ENCODE results near the gene FES. TPM values are rescaled to one million over a fixed set of nuclear protein-coding genes. Genes with fewer than 3 reads are reported as not detected.

Gene FES
- total and polyA plus RNA-seq, 12 donors, result 8.6 to 27.7 (median 12.9) TPM

DNA sequence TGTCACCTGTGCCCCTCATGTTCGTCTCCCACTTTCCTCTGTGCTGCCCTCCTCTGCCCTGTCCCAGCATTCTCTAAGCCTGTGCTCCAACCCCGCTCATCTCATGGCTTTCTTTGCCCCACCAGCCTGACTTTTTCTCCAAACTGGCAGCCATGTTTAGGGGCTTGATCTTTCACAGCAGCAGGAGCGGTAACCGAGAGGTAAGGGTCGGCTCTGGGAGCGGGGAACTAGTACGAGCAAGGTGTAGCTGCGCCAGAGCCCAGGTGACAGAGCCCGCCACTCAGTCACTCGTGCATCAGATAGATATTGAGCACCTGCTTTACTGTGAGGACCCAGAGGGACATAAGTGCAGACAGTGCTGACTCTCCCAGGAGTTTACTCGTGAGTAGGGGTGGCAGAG is 32.2 kb downstream of the FES start:
- intact Hi-C loops (cut with DNase I), result no loop called here

DNA sequence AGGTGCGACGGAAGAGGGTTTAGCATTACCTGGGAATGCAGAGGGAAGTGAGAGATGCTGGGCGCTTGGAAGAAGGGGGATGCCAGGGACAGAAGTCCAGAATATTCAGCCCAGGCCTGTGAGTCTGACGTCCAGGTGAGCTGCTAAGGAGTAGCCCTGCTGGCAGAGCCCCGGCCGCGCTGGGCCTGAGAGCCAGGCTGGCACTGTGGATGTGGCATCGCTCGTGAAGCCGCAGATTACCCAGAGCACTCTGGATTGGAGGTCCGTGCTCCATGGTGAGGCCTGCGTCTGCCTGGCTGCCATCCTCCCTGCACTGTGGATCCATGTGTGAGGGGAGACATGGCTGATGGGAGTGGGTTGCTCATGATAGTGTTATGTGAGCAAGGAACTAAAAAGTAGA is 33.3 kb downstream of the FES start:
- DNase-seq, result no peak
- Histone ChIP-seq H3K4me3 (no peak overlapping the region), H3K27ac (peak overlapping the region in 9 of 10 donors; percentile 3 to 90 (median 79)), H3K27me3 (no peaks in the 10 kb centered on the region), H3K9me3 (no peaks in the 10 kb centered on the region), H3K4me1 (peaks cover 3 to 42% (median 26%) of the 10 kb centered on the region in 9 donors), H3K36me3 (peaks cover 0 to 98% (median 67%) of the 10 kb centered on the region in 9 donors)
- intact Hi-C loops (cut with DNase I), result no loop called here
- no peak for ATAC-seq
- 95 to 98% methylated on average over 12 of the region's 12 CpGs for WGBS, 2 donors
- TF ChIP-seq, protein P1, sequence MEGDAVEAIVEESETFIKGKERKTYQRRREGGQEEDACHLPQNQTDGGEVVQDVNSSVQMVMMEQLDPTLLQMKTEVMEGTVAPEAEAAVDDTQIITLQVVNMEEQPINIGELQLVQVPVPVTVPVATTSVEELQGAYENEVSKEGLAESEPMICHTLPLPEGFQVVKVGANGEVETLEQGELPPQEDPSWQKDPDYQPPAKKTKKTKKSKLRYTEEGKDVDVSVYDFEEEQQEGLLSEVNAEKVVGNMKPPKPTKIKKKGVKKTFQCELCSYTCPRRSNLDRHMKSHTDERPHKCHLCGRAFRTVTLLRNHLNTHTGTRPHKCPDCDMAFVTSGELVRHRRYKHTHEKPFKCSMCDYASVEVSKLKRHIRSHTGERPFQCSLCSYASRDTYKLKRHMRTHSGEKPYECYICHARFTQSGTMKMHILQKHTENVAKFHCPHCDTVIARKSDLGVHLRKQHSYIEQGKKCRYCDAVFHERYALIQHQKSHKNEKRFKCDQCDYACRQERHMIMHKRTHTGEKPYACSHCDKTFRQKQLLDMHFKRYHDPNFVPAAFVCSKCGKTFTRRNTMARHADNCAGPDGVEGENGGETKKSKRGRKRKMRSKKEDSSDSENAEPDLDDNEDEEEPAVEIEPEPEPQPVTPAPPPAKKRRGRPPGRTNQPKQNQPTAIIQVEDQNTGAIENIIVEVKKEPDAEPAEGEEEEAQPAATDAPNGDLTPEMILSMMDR (IDR thresholded peaks at IDR 0.05), result no peak

More for the DNA sequence above, 32.2 kb downstream of the FES start:
- H3K4me1 ChIP-seq, result peaks cover 3 to 42% (median 26%) of the 10 kb centered on the region in 9 donors
- WGBS, 2 donors, result 88 to 91% methylated on average over 11 of the region's 11 CpGs
- peak in 2 of 8 donors; percentile 6 to 11 for ATAC-seq
- TF ChIP-seq, protein P1 (IDR thresholded peaks at IDR 0.05), result no peak
- H3K27ac ChIP-seq, result peak overlapping the region in 9 of 10 donors; percentile 64 to 90 (median 80)
- no peaks in the 10 kb centered on the region for H3K27me3 ChIP-seq
- peak overlapping the region in 3 of 10 donors; percentile 8 to 38 (median 11) for H3K4me3 ChIP-seq
- DNase-seq, result no peak
- H3K36me3 ChIP-seq, result peaks cover 0 to 100% (median 78%) of the 10 kb centered on the region in 9 donors
- no peaks in the 10 kb centered on the region for H3K9me3 ChIP-seq

DNA sequence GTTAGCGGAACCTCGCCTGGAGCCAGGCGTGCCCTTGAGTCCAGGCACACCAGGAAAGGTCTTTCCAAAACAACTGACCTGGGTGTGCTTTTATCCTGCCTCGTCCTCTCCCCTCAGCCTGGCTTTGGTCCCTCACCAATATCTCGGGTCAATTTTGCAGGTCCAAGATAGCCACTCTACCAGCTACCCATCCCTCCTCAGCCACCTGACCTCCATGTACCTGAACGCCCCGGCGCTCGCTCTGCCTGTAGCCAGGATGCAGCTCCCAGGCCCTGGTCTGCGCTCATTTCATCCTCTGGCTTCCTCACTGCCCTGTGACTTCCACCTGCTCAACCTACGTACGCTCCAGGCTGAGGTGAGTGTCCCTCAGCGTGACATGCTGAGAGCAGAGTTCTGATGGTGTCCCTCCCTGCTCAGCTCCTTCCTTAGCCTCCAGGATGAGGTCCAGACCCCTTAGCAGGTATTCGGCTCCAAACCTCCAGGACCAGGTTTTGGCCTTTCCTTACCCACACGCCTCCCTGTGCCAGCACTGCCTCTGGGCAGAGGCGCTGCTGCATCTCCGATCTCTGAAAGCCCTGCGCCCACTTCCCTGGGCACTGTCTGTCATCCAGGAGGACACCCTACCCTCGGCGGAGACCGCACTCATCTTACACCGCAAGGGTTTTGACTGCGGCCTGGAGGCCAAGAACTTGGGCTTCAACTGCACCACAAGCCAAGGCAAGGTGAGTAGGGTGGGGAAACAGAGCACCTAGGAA is 33.9 kb downstream of the FES start:
- ATAC-seq (no peak), DNase-seq (no peak)
- H3K4me3 ChIP-seq, result no peak overlapping the region
- H3K36me3 ChIP-seq, result peaks cover 0 to 93% (median 60%) of the 10 kb centered on the region in 9 donors
- intact Hi-C loops (cut with DNase I), result no loop called here
- TF ChIP-seq, protein P1 (IDR thresholded peaks at IDR 0.05), result no peak
- H3K27ac ChIP-seq, result peak overlapping the region; percentile 40 to 90 (median 80)
- peaks cover 3 to 42% (median 26%) of the 10 kb centered on the region in 9 donors for H3K4me1 ChIP-seq
- no peaks in the 10 kb centered on the region for H3K27me3 ChIP-seq
- no peaks in the 10 kb centered on the region for H3K9me3 ChIP-seq
- 90 to 92% methylated on average over 23 of the region's 23 CpGs for WGBS, 2 donors

DNA sequence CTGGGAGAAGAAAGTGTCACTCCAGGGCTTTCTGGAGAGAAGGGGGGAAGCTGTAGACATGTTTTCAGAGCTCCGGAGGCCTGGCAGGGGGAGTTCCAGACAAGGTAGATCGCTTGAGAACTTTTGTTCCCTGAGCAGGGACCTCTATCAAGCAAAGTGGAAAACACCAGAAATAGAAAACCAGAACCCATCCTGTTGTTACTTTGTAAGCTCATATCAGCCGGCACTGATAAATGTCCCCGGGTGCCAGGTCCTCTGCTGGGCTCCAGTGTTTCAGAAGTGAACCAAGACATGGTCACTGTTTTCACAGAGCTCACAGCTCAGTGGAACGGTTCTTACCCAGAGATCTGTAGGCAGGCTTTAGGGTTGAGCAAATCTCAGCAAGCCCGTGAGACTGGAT is 34.5 kb downstream of the FES start:
- no peaks in the 10 kb centered on the region for H3K27me3 ChIP-seq
- H3K4me1 ChIP-seq, result peaks cover 3 to 42% (median 26%) of the 10 kb centered on the region in 9 donors
- WGBS, 2 donors, result 38 to 62% methylated on average over 6 of the region's 6 CpGs
- DNase-seq, result no peak
- peak in 7 of 8 donors; percentile 2 to 68 (median 31) for ATAC-seq
- TF ChIP-seq, protein P1 (IDR thresholded peaks at IDR 0.05), result no peak
- peaks cover 0 to 87% (median 54%) of the 10 kb centered on the region in 9 donors for H3K36me3 ChIP-seq
- no peaks in the 10 kb centered on the region for H3K9me3 ChIP-seq
- H3K27ac ChIP-seq, result peak overlapping the region; percentile 40 to 90 (median 80)
- no peak overlapping the region for H3K4me3 ChIP-seq
- intact Hi-C loops (cut with DNase I), result no loop called here

Measured in heart right ventricle (tissue), 16 donors.